B cell (primary cell): ENCODE data around the gene ATP1B2. TPM values are rescaled to one million over a fixed set of nuclear protein-coding genes. Genes with fewer than 3 reads are reported as not detected.
"Not testable (repeated sequence)": the region's sequence is repeated elsewhere in the genome, so short reads cannot be mapped to it uniquely, and the experiment has no call there.

Source experiments
- ATAC-seq: fragments of 200-7000 bp; cut with Tn5 transposase; one replicate; pipeline ENCODE4 v1.10.0; 2021; ENCODE audit warnings: low read depth, mild to moderate bottlenecking, moderate number of reproducible peaks, moderate library complexity
- CTCF ChIA-PET: fragments of 350-600 bp; sonication (Branson Sonifier 250); formaldehyde crosslinking; loops from one replicate; lab custom pipeline; 2021; ENCODE audit warnings: antibody characterized with exemption, inconsistent platforms; lab: Charles Lee
- POLR2A ChIA-PET: fragments of 350-600 bp; sonication (Branson Sonifier 250); formaldehyde crosslinking; loops from one replicate; lab custom pipeline; 2021; ENCODE audit warnings: antibody characterized with exemption; lab: Charles Lee
- DNase-seq: peaks from one replicate; pipeline ENCODE4 v3.0.0; 2013
- H2AFZ ChIP-seq: 2 replicates; pipeline ENCODE4 v1.6.1; 2012; ENCODE audit warnings: mild to moderate bottlenecking, low read depth, low read length; ENCODE audit not compliant: insufficient read depth, poor library complexity, severe bottlenecking
- H3K27ac ChIP-seq, 2 donors: 1 replicate in 1 of 2; 2 replicates in 1 of 2; pipeline ENCODE4 v1.5.1; 2012 to 2013; ENCODE audit warnings: low read length in 2 of 2, mild to moderate bottlenecking in 2 of 2, moderate library complexity in 1 of 2
- H3K27me3 ChIP-seq, 4 experiments: fragments of 200-600 bp in 1 of 4; sonication (generic) in 1 of 4; replicated peaks in 1 of 4; 1 replicate in 2 of 4; 2 replicates in 2 of 4; pipeline versions ENCODE4 v1.6.1 to v1.7.0; 2013 to 2016; ENCODE audit warnings: low read length in 3 of 4, mild to moderate bottlenecking in 2 of 4, mixed read lengths in 1 of 4, moderate library complexity in 1 of 4; ENCODE audit not compliant: insufficient read depth in 4 of 4, control insufficient read depth in 3 of 4; ENCODE audit errors: control extremely low read depth in 1 of 4
- H3K36me3 ChIP-seq, 2 experiments: replicated peaks in 1 of 2; 1 replicate in 1 of 2; 2 replicates in 1 of 2; pipeline versions ENCODE4 v1.6.1 to v1.7.1; 2013; ENCODE audit warnings: low read length in 1 of 2; ENCODE audit not compliant: insufficient read depth in 2 of 2, control insufficient read depth in 1 of 2; ENCODE audit errors: control extremely low read depth in 1 of 2, extremely low read depth in 1 of 2
- H3K4me1 ChIP-seq, 2 donors: fragments of 200-600 bp in 1 of 2; sonication (generic) in 1 of 2; 1 replicate in 1 of 2; 2 replicates in 1 of 2; pipeline versions ENCODE4 v1.5.1 to v1.6.1; 2013 to 2017; ENCODE audit warnings: low read length in 2 of 2; ENCODE audit not compliant: control insufficient read depth in 2 of 2, insufficient read depth in 2 of 2
- H3K4me2 ChIP-seq: replicated peaks from 2 replicates; pipeline ENCODE3; 2012; ENCODE audit warnings: mild to moderate bottlenecking, low read depth, low read length; ENCODE audit not compliant: poor library complexity, severe bottlenecking
- H3K4me3 ChIP-seq, 5 experiments: fragments of 200-600 bp in 1 of 5; sonication (generic) in 1 of 5; 1 replicate in 3 of 5; 2 replicates in 2 of 5; pipeline versions ENCODE4 v1.5.1 to v1.7.0; 2011 to 2016; ENCODE audit warnings: low read length in 4 of 5, mild to moderate bottlenecking in 4 of 5, low read depth in 2 of 5, control low read depth in 1 of 5, moderate library complexity in 1 of 5; ENCODE audit not compliant: insufficient read depth in 1 of 5; ENCODE audit errors: control extremely low read depth in 1 of 5, extremely low read depth in 1 of 5
- H3K79me2 ChIP-seq: fragments of 200-600 bp; sonication (generic); one replicate; pipeline ENCODE4 v1.6.0; 2016; ENCODE audit warnings: low read length; ENCODE audit not compliant: control insufficient read depth, insufficient read depth
- H3K9ac ChIP-seq: fragments of 200-600 bp; sonication (generic); 2 replicates; pipeline ENCODE4 v1.6.1; 2017; ENCODE audit warnings: mild to moderate bottlenecking, low read length, moderate library complexity
- H3K9me3 ChIP-seq, 3 donors: one replicate each; pipeline versions ENCODE4 v1.6.1 to v1.7.1; 2013; ENCODE audit warnings: low read length in 2 of 3; ENCODE audit not compliant: control insufficient read depth in 2 of 3, insufficient read depth in 1 of 3; ENCODE audit errors: control extremely low read depth in 1 of 3
- H4K20me1 ChIP-seq: 2 replicates; pipeline ENCODE4 v1.6.0; 2012; ENCODE audit warnings: mild to moderate bottlenecking, low read length; ENCODE audit not compliant: insufficient read depth, control insufficient read depth, poor library complexity, severe bottlenecking
- H3K27ac Mint-ChIP-seq: one replicate; pipeline ENCODE4 v1.8.0; 2021; ENCODE audit warnings: mixed read lengths
- H3K27me3 Mint-ChIP-seq: one replicate; pipeline ENCODE4 v1.8.0; 2021; ENCODE audit warnings: mixed read lengths
- H3K4me1 Mint-ChIP-seq: one replicate; pipeline ENCODE4 v1.8.0; 2021; ENCODE audit warnings: mixed read lengths
- H3K4me3 Mint-ChIP-seq: one replicate; pipeline ENCODE4 v1.8.0; 2021; ENCODE audit warnings: mixed read lengths
- H3K9me3 Mint-ChIP-seq: one replicate; pipeline ENCODE4 v1.8.0; 2022; ENCODE audit warnings: mixed read lengths; ENCODE audit not compliant: insufficient read depth
- EZH2 ChIP-seq: IDR thresholded peaks from 2 replicates; pipeline ENCODE4 v1.6.1; 2012; ENCODE audit warnings: borderline replicate concordance, low read depth, mild to moderate bottlenecking, moderate library complexity, low read length; ENCODE audit not compliant: insufficient read depth, poor library complexity, severe bottlenecking
- WGBS: methylation state at CpG from one replicate; pipeline ENCODE4 v1.1.5; 2013; ENCODE audit warnings: missing lambda C conversion rate; ENCODE audit not compliant: insufficient coverage; 5-methylcytosine and 5-hydroxymethylcytosine counted together
- intact Hi-C: fragments of 100-400 bp; cut with micrococcal nuclease; formaldehyde crosslinking; loops from one replicate; pipeline ENCODE4 v1.10.0; 2022
- polyA plus RNA-seq: library from polyadenylated mRNA; depleted of rRNA; stranded (reverse); fragments of >200 nt; gene quantifications from 2 replicates; pipeline ENCODE4 v1.2.3, GENCODE V29; 2012
- total RNA-seq, 2 donors: library from RNA; stranded (reverse); fragments of 120-200 nt in 1 of 2; gene quantifications; 1 replicate in 1 of 2; 2 replicates in 1 of 2; pipeline versions ENCODE4 v1.2.3 to v1.2.4, GENCODE V29; 2013 to 2022
- TF ChIP-seq, protein P1 (sequence below): fragments of 200-600 bp; IDR thresholded peaks from one replicate; pipeline ENCODE4 v1.8.0; 2022; ENCODE audit warnings: antibody characterized with exemption, mild to moderate bottlenecking

Gene ATP1B2
- total and polyA plus RNA-seq, 2 donors (not counting 1 experiment from before 2014, with no cell fraction given), result 0.39 TPM; not detected in 1

DNA sequence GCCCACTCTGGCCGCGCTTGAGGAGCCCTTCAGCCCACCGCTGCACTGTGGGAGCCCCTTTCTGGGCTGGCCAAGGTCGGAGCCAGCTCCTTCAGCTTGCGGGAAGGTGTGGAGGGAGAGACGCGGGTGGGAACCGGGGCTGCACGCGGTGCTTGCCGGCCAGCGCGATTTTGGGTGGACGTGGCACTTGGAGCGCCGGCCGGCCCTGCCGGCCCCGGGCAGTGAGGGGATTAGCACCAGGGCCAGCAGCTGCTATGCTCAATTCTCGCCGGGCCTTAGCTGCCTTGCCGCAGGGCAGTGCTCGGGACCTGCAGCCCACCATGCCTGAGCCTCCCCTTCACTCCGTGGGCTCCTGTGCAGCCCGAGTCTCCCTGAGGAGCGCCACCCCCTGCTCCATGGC, 9.9 kb upstream of the ATP1B2 start:
- intact Hi-C loops, result no loop called here
- POLR2A ChIA-PET, result interaction anchor here (0.7 kb wide), 1 partner anchor 26 kb away, joined by 3 read pairs; no protein-coding TSS in a partner anchor
- Histone ChIP-seq H3K4me1 (peaks cover 0 to 8% of the 10 kb centered on the region in 2 donors), H3K9me3 (no peaks in the 10 kb centered on the region), H2AFZ (no peak overlapping the region), H4K20me1 (no peaks in the 10 kb centered on the region), H3K27me3 (peaks cover 0 to 3% (median 0%) of the 10 kb centered on the region in 4 experiments), H3K36me3 (no peaks in the 10 kb centered on the region), H3K79me2 (no peaks in the 10 kb centered on the region), H3K9ac (no peak overlapping the region), H3K4me3 (no peak overlapping the region), H3K27ac (no peak overlapping the region), H3K4me2 (no peak overlapping the region)
- Mint-ChIP-seq H3K27me3 (no peaks in the 10 kb centered on the region), H3K9me3 (no peaks in the 10 kb centered on the region), H3K4me1 (peaks cover 5% of the 10 kb centered on the region), H3K4me3 (no peak overlapping the region), H3K27ac (no peak overlapping the region)
- no peak for DNase-seq
- CTCF ChIA-PET, result no interaction called here
- no peak for TF ChIP-seq EZH2
- TF ChIP-seq, protein P1, sequence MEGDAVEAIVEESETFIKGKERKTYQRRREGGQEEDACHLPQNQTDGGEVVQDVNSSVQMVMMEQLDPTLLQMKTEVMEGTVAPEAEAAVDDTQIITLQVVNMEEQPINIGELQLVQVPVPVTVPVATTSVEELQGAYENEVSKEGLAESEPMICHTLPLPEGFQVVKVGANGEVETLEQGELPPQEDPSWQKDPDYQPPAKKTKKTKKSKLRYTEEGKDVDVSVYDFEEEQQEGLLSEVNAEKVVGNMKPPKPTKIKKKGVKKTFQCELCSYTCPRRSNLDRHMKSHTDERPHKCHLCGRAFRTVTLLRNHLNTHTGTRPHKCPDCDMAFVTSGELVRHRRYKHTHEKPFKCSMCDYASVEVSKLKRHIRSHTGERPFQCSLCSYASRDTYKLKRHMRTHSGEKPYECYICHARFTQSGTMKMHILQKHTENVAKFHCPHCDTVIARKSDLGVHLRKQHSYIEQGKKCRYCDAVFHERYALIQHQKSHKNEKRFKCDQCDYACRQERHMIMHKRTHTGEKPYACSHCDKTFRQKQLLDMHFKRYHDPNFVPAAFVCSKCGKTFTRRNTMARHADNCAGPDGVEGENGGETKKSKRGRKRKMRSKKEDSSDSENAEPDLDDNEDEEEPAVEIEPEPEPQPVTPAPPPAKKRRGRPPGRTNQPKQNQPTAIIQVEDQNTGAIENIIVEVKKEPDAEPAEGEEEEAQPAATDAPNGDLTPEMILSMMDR, result no peak
- ATAC-seq, result no peak
- 96% methylated on average over 23 of the region's 26 CpGs for WGBS

DNA sequence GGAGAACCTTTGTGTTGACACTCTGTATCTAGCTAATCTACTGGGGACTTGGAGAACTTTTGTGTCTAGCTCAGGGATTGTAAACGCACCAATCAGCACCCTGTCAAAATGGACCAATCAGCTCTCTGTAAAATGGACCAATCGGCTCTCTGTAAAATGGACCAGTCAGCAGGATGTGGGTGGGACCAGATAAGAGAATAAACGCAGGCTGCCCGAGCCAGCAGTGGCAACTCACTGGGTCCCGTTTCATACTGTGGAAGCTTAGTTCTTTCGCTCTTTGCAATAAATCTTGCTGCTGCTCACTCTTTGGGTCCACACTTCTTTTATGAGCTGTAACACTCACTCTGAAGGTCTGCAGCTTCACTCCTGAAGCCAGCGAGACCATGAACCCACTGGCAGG, 9.1 kb upstream of the ATP1B2 start:
- H3K4me2 ChIP-seq, H3K79me2 ChIP-seq, H3K36me3 ChIP-seq, H3K27ac ChIP-seq, H3K27me3 Mint-ChIP-seq, ATAC-seq, H3K4me3 Mint-ChIP-seq, H3K4me1 Mint-ChIP-seq, H4K20me1 ChIP-seq, H3K9me3 ChIP-seq, H3K4me3 ChIP-seq, H3K27ac Mint-ChIP-seq, H3K27me3 ChIP-seq, H3K4me1 ChIP-seq, H3K9me3 Mint-ChIP-seq, H3K9ac ChIP-seq, DNase-seq, intact Hi-C loops, H2AFZ ChIP-seq: not testable (repeated sequence)
- POLR2A ChIA-PET, result interaction anchor here (0.7 kb wide), 1 partner anchor 26 kb away, joined by 3 read pairs; no protein-coding TSS in a partner anchor
- CTCF ChIA-PET, result interaction anchor here (2.0 kb wide), 1 partner anchor 9 kb away, joined by 6 read pairs; no protein-coding TSS in a partner anchor
- WGBS, result 60% methylated on average over 5 of the region's 7 CpGs
